SK-N-SH (cell line): Measurements from ENCODE around the gene CASS4.

ENCODE experiments used
- CTCF ChIP-seq: fragments of 200-600 bp; sonication (generic); IDR thresholded peaks from 2 replicates; pipeline ENCODE4 v1.6.1; 2017; ENCODE audit warnings: antibody characterized with exemption, mild to moderate bottlenecking, moderate library complexity
- EZH2phosphoT487 ChIP-seq: fragments of 200-600 bp; sonication (generic); IDR thresholded peaks from 2 replicates; pipeline ENCODE4 v1.6.1; 2017; ENCODE audit warnings: low read depth, mixed run types, mild to moderate bottlenecking, antibody characterized with exemption, moderate library complexity, borderline replicate concordance
- RFX5 ChIP-seq: IDR thresholded peaks from 2 replicates; pipeline ENCODE4 v1.6.1; 2012; ENCODE audit warnings: mild to moderate bottlenecking, improper control_type of control experiment, low read length

- TF ChIP-seq CTCF (no peak), RFX5 (no peak), EZH2phosphoT487 (no peak)
Measured at GRCh38 chr20:56420940-56421688, 9.1 kb downstream of the CASS4 start.
